T47D (cell line): ENCODE results near the gene SDHB.
A peak's percentile ranks its signal among the peaks of the same experiment; 100 is the strongest.
"Not testable (repeated sequence)": the region's sequence is repeated elsewhere in the genome, so short reads cannot be mapped to it uniquely, and the experiment has no call there.

Experiments
- DNase-seq, 2 experiments: peaks; one replicate each; pipeline versions ENCODE4 v3.0.0 to v3.0.0-alpha.2; 2011 to 2012; ENCODE audit warnings: low read depth in 1 of 2, low spot score in 1 of 2
- JUND ChIP-seq: IDR thresholded peaks from 2 replicates; pipeline ENCODE4 v1.6.1; 2012; ENCODE audit warnings: low read depth
- in situ Hi-C: cut with HindIII; loops from 2 replicates; pipeline ENCODE4 v1.10.0; 2016; ENCODE audit warnings: low sequenced_read_pairs, low pct_unique_long_range_greater_than_20kb

SDHB gene

GRCh38 chr1:17068789-17069188 lies 15.0 kb upstream of the SDHB start:
- in situ Hi-C loops = no loop called here

GRCh38 chr1:17067465-17068240 lies 13.8 kb upstream of the SDHB start:
- in situ Hi-C loops = no loop called here
- TF ChIP-seq JUND = no peak
- DNase-seq = no peak

More at GRCh38 chr1:17068789-17069188, 15.0 kb upstream of the SDHB start:
- no peak for DNase-seq
- no peak for TF ChIP-seq JUND

- DNase-seq = no peak
- in situ Hi-C loops = no loop called here
- no peak for TF ChIP-seq JUND
Observed at GRCh38 chr1:17067069-17067426, 13.2 kb upstream of the SDHB start.

GRCh38 chr1:17066361-17067068 lies 12.7 kb upstream of the SDHB start:
- DNase-seq = no peak
- in situ Hi-C loops = no loop called here
- TF ChIP-seq JUND = no peak

GRCh38 chr1:17065666-17066065 lies 11.8 kb upstream of the SDHB start:
- no peak for DNase-seq
- in situ Hi-C loops = no loop called here
- no peak for TF ChIP-seq JUND

- in situ Hi-C loops, DNase-seq: not testable (repeated sequence)
Observed at GRCh38 chr1:17062751-17063150, 8.9 kb upstream of the SDHB start.

- in situ Hi-C loops = no loop called here
- TF ChIP-seq JUND = no peak
- DNase-seq = no peak
Observed at GRCh38 chr1:17061892-17062291, 8.1 kb upstream of the SDHB start.

- DNase-seq = no peak
- no peak for TF ChIP-seq JUND
- in situ Hi-C loops = no loop called here
Observed at GRCh38 chr1:17061486-17061885, 7.7 kb upstream of the SDHB start.

- TF ChIP-seq JUND = no peak
- DNase-seq = no peak
- in situ Hi-C loops = no loop called here
Observed at GRCh38 chr1:17060306-17060749, 6.5 kb upstream of the SDHB start.

- in situ Hi-C loops = no loop called here
- TF ChIP-seq JUND = no peak
- DNase-seq = peak; percentile 46 to 83
Observed at GRCh38 chr1:17059391-17060305, 5.8 kb upstream of the SDHB start.

- TF ChIP-seq JUND = no peak
- in situ Hi-C loops = no loop called here
- no peak for DNase-seq
Observed at GRCh38 chr1:17056551-17056950, 2.7 kb upstream of the SDHB start.

- in situ Hi-C loops = no loop called here
- TF ChIP-seq JUND = no peak
- no peak for DNase-seq
Observed at GRCh38 chr1:17055801-17056200, 2.0 kb upstream of the SDHB start.
